DND-41 (cell line): Measurements from ENCODE around the gene COMMD7.

Source experiments
- CTCF ChIP-seq: IDR thresholded peaks from 2 replicates; pipeline ENCODE4 v1.5.1; 2012; ENCODE audit warnings: borderline replicate concordance, low read length, moderate library complexity, mild to moderate bottlenecking; ENCODE audit not compliant: poor library complexity, severe bottlenecking; ENCODE audit errors: extremely low read depth
- EZH2 ChIP-seq: IDR thresholded peaks from 3 replicates; pipeline ENCODE4 v1.6.1; 2012; ENCODE audit warnings: borderline replicate concordance, low read depth, mild to moderate bottlenecking, moderate library complexity, low read length, inconsistent platforms; ENCODE audit not compliant: severe bottlenecking

GRCh38 chr20:32761417-32761830 lies 18.2 kb upstream of the COMMD7 start:
- TF ChIP-seq CTCF = no peak
- TF ChIP-seq EZH2 = no peak
